SK-N-SH (cell line): ENCODE measurements around the gene ESRRA. TPM values are rescaled to one million over a fixed set of nuclear protein-coding genes. Genes with fewer than 3 reads are reported as not detected.
A peak's percentile ranks its signal among the peaks of the same experiment; 100 is the strongest.

Source experiments
- CTCF ChIA-PET: fragments of 300-600, 350-600 bp; formaldehyde crosslinking; extraction: SDS; loops from one replicate; lab custom pipeline; 2021; lab: Yijun Ruan, JAX
- POLR2A ChIA-PET: fragments of 350-600 bp; sonication (Branson Sonifier 250); formaldehyde crosslinking; extraction: SDS; loops from one replicate; lab custom pipeline; 2020; ENCODE audit warnings: antibody characterized with exemption, inconsistent platforms; lab: Yijun Ruan, JAX
- DNase-seq: peaks from one replicate; pipeline ENCODE4 v3.0.0; 2012
- H2AFZ ChIP-seq: fragments of 200-600 bp; sonication (generic); 2 replicates; pipeline ENCODE4 v1.8.1; 2016; ENCODE audit warnings: antibody characterized with exemption, mild to moderate bottlenecking, low read depth
- H3F3A ChIP-seq: fragments of 200-600 bp; sonication (generic); replicated peaks from 2 replicates; pipeline ENCODE3; 2016; ENCODE audit warnings: antibody characterized with exemption, mild to moderate bottlenecking; ENCODE audit not compliant: insufficient read depth
- H3K27ac ChIP-seq, 2 experiments: fragments of 200-500 bp in 1 of 2; fragments of 200-600 bp in 1 of 2; sonication (Bioruptor generic) in 1 of 2; sonication (generic), shearing (Covaris generic) in 1 of 2; 2 replicates each; pipeline versions ENCODE4 v1.5.1 to v1.6.1; 2014 to 2016; ENCODE audit warnings: low read depth in 2 of 2, inconsistent platforms in 1 of 2, low read length in 1 of 2, mild to moderate bottlenecking in 1 of 2, mixed read lengths in 1 of 2
- H3K27me3 ChIP-seq: fragments of 200-600 bp; sonication (generic), shearing (Covaris generic); 2 replicates; pipeline ENCODE4 v1.6.1; 2016; ENCODE audit warnings: mixed run types; ENCODE audit not compliant: insufficient read depth
- H3K36me3 ChIP-seq, 2 experiments: fragments of 200-500 bp in 1 of 2; fragments of 200-600 bp in 1 of 2; sonication (Bioruptor generic) in 1 of 2; sonication (generic) in 1 of 2; replicated peaks in 1 of 2; 2 replicates each; pipeline versions ENCODE3 to v1.5.1; 2014 to 2016; ENCODE audit warnings: low read length in 1 of 2, mild to moderate bottlenecking in 1 of 2; ENCODE audit not compliant: insufficient read depth in 2 of 2, control insufficient read depth in 1 of 2
- H3K4me1 ChIP-seq, 2 experiments: fragments of 200-500 bp in 1 of 2; fragments of 200-600 bp in 1 of 2; sonication (Bioruptor generic) in 1 of 2; sonication (generic), shearing (Covaris generic) in 1 of 2; 2 replicates each; pipeline versions ENCODE4 v1.5.1 to v1.6.1; 2014 to 2016; ENCODE audit warnings: low read depth in 1 of 2, low read length in 1 of 2, mixed run types in 1 of 2; ENCODE audit not compliant: insufficient read depth in 2 of 2, control insufficient read depth in 1 of 2
- H3K4me2 ChIP-seq: fragments of 200-600 bp; sonication (generic), shearing (Covaris generic); 2 replicates; pipeline ENCODE4 v1.6.1; 2017; ENCODE audit warnings: mixed run types
- H3K4me3 ChIP-seq, 2 experiments: fragments of 200-500 bp in 1 of 2; fragments of 200-600 bp in 1 of 2; sonication (Bioruptor generic) in 1 of 2; sonication (generic), shearing (Covaris generic) in 1 of 2; 2 replicates each; pipeline versions ENCODE4 v1.5.1 to v1.8.1; 2014 to 2016; ENCODE audit warnings: low read depth in 2 of 2, inconsistent platforms in 1 of 2, low read length in 1 of 2, mild to moderate bottlenecking in 1 of 2, mixed read lengths in 1 of 2, moderate library complexity in 1 of 2
- H3K79me2 ChIP-seq: fragments of 200-600 bp; sonication (generic); 2 replicates; pipeline ENCODE4 v1.8.1; 2017; ENCODE audit warnings: mild to moderate bottlenecking; ENCODE audit not compliant: insufficient read depth
- H3K9ac ChIP-seq: fragments of 200-600 bp; sonication (generic); 2 replicates; pipeline ENCODE4 v1.6.1; 2017; ENCODE audit warnings: mixed run types
- H3K9me2 ChIP-seq: fragments of 200-600 bp; sonication (generic); 2 replicates; pipeline ENCODE4 v1.6.1; 2017; ENCODE audit warnings: mixed run types
- H3K9me3 ChIP-seq: fragments of 200-600 bp; sonication (generic); 2 replicates; pipeline ENCODE4 v1.6.1; 2017; ENCODE audit warnings: mixed run types, mild to moderate bottlenecking, moderate library complexity
- H4K20me1 ChIP-seq: fragments of 200-600 bp; sonication (generic); 2 replicates; pipeline ENCODE4 v1.6.1; 2017; ENCODE audit warnings: mild to moderate bottlenecking, mixed run types; ENCODE audit not compliant: insufficient read depth
- CHD2 ChIP-seq: fragments of 150-350 bp; IDR thresholded peaks from 2 replicates; pipeline ENCODE4 v1.6.1; 2018; ENCODE audit warnings: low read length; ENCODE audit not compliant: partially characterized antibody
- FOXJ3 ChIP-seq: sonication (generic); formaldehyde crosslinking; IDR thresholded peaks from 2 replicates; pipeline ENCODE4 v1.5.1; 2020; ENCODE audit warnings: mild to moderate bottlenecking, missing genetic modification reagents
- GATA2 ChIP-seq: sonication (generic); formaldehyde crosslinking; IDR thresholded peaks from 2 replicates; pipeline ENCODE4 v1.5.0; 2020; ENCODE audit warnings: mild to moderate bottlenecking, missing genetic modification reagents
- MXI1 ChIP-seq: IDR thresholded peaks from 2 replicates; pipeline ENCODE4 v1.6.1; 2012; ENCODE audit warnings: mild to moderate bottlenecking, low read depth, low read length, improper control_type of control experiment
- NRF1 ChIP-seq: IDR thresholded peaks from 2 replicates; pipeline ENCODE4 v1.6.1; 2012; ENCODE audit warnings: low read depth, mild to moderate bottlenecking, low read length
- REST ChIP-seq: IDR thresholded peaks from 2 replicates; pipeline ENCODE4 v1.6.1; 2012; ENCODE audit warnings: mild to moderate bottlenecking, low read depth, low read length, moderate library complexity
- RFX5 ChIP-seq: IDR thresholded peaks from 2 replicates; pipeline ENCODE4 v1.6.1; 2012; ENCODE audit warnings: mild to moderate bottlenecking, improper control_type of control experiment, low read length
- TCF12 ChIP-seq: IDR thresholded peaks from 2 replicates; pipeline ENCODE4 v1.4.0; 2012
- whole genome bisulfite sequencing: methylation state at CpG from one replicate; pipeline ENCODE4 v1.1.6; 2017; ENCODE audit warnings: low lambda C conversion rate; 5-methylcytosine and 5-hydroxymethylcytosine counted together
- polyA plus RNA-seq, 3 experiments: library from polyadenylated mRNA; depleted of rRNA; stranded (reverse); fragments of >200 nt; gene quantifications; 2 replicates each; pipeline ENCODE4 v1.2.3, GENCODE V29; 2012

ESRRA gene
- polyA plus RNA-seq, 1 of the 3 experiments (the other 2 are of a cell fraction), result 27.8 TPM

GRCh38 chr11:64291262-64291751, 14.0 kb upstream of the ESRRA start, which contains the start of gene KCNK4:
Gene KCNK4, plus strand, starts transcription at chr11:64291302. Its CDS starts 1,717 bp downstream, at chr11:64293019.
- DNase-seq, result peak; percentile 81
- Histone ChIP-seq H3K9ac (no peak within 1 kb of the TSS), H3K27ac (no peak within 1 kb of the TSS), H2AFZ (no peak within 1 kb of the TSS), H4K20me1 (no peaks in the 10 kb centered on the region), H3K4me2 (peak within 1 kb of the TSS; percentile 73), H3K4me3 (peak within 1 kb of the TSS; percentile 39 to 48; a peak in 3 of 4 replicates), H3K79me2 (peaks cover 4% of the 10 kb centered on the region; the same call in 1 of the 2 replicates), H3F3A (peaks cover 12% of the 10 kb centered on the region), H3K9me3 (no peaks in the 10 kb centered on the region), H3K27me3 (peaks cover 18% of the 10 kb centered on the region), H3K36me3 (no peaks in the 10 kb centered on the region), H3K9me2 (no peaks in the 10 kb centered on the region), H3K4me1 (peaks cover 5 to 17% of the 10 kb centered on the region in 2 experiments; a peak in 2 of 4 replicates)
- ChIA-PET POLR2A (interaction anchor here (0.6 to 1.5 kb wide), 2 partner anchors 27 to 110 kb away, joined by 3 read pairs; partner anchors contain the start of gene PRDX5), CTCF (interaction anchor here (1.2 to 12.2 kb wide), 5 partner anchors 12 to 110 kb away, joined by 3 to 196 read pairs (median 13); partner anchors contain the start of genes CATSPERZ, ESRRA and PLCB3)
- WGBS, result 22% methylated on average over 5 of the region's 45 CpGs
- TF ChIP-seq CHD2, result no peak
- TF ChIP-seq REST, result no peak
- TF ChIP-seq TCF12, result no peak
- TF ChIP-seq FOXJ3, result no peak
- TF ChIP-seq NRF1, result no peak
- no peak for TF ChIP-seq MXI1
- TF ChIP-seq GATA2, result 0 out of 2 replicates have a peak, but pooled peaks have one; percentile 50

GRCh38 chr11:64291752-64292459, 13.4 kb upstream of the ESRRA start:
- 35% methylated on average over 7 of the region's 96 CpGs for WGBS
- DNase-seq, result peak; percentile 68
- CTCF ChIA-PET, result interaction anchor here (0.8 to 12.2 kb wide), 3 partner anchors 12 to 88 kb away, joined by 3 to 196 read pairs (median 43); partner anchors contain the start of genes CATSPERZ and ESRRA
- Histone ChIP-seq H3K9me2 (no peaks in the 10 kb centered on the region), H3K9ac (no peak overlapping the region), H3K36me3 (no peaks in the 10 kb centered on the region), H3K79me2 (no peaks in the 10 kb centered on the region), H3K4me2 (peak overlapping the region; percentile 73), H3K4me3 (peak overlapping the region; percentile 39 to 48; a peak in 3 of 4 replicates), H4K20me1 (no peaks in the 10 kb centered on the region), H2AFZ (no peak overlapping the region), H3K27ac (no peak overlapping the region), H3K27me3 (peaks cover 20% of the 10 kb centered on the region), H3K4me1 (peaks cover 0 to 11% of the 10 kb centered on the region in 2 experiments; a peak in 1 of 4 replicates), H3K9me3 (no peaks in the 10 kb centered on the region), H3F3A (peaks cover 9% of the 10 kb centered on the region)
- TF ChIP-seq RFX5, result no peak
- no peak for TF ChIP-seq TCF12
- TF ChIP-seq MXI1, result peak; percentile 15; the same call in 1 of the 2 replicates
- POLR2A ChIA-PET, result interaction anchor here (1.5 kb wide), 1 partner anchor 26 kb away, joined by 3 read pairs; the partner anchor contains the start of gene PRDX5
